ENCODE measurements around the gene FHOD1.

The FHOD1 gene

DNA sequence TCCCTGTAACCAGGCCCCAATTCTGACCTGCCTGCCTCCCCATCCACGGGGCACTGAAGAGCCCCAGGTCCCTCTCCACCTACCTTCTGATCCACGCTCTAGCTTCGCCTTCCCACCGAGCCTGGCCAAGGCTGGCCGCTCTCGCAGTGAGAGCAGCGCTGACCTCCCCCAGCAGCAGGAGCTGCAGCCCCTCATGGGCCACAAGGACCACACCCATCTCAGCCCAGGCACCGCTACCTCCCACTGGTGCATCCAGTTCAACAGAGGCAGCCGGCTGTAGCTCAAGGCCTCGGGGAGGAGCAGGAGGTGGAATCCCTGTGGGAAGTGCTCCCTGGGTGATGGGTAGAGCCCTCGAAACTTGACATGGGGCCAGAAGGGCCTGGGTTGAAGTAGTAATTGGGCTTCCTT lies 23.7 kb upstream of the FHOD1 start:
- H3K27me3 ChIP-seq (ENCODE audit: insufficient read depth, poor library complexity, severe bottlenecking) = no peaks in the 10 kb centered on the region
- no peak for DNase-seq (ENCODE audit: low read depth in 1 of 2, low spot score in 1 of 2)
- TF ChIP-seq SPI1 (IDR thresholded peaks at IDR 0.05; ENCODE audit: borderline replicate concordance, low read depth) = no peak
- TF ChIP-seq, protein P1, sequence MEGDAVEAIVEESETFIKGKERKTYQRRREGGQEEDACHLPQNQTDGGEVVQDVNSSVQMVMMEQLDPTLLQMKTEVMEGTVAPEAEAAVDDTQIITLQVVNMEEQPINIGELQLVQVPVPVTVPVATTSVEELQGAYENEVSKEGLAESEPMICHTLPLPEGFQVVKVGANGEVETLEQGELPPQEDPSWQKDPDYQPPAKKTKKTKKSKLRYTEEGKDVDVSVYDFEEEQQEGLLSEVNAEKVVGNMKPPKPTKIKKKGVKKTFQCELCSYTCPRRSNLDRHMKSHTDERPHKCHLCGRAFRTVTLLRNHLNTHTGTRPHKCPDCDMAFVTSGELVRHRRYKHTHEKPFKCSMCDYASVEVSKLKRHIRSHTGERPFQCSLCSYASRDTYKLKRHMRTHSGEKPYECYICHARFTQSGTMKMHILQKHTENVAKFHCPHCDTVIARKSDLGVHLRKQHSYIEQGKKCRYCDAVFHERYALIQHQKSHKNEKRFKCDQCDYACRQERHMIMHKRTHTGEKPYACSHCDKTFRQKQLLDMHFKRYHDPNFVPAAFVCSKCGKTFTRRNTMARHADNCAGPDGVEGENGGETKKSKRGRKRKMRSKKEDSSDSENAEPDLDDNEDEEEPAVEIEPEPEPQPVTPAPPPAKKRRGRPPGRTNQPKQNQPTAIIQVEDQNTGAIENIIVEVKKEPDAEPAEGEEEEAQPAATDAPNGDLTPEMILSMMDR (IDR thresholded peaks at IDR 0.05; ENCODE audit: insufficient read depth, low read length) = no peak
- H3K27ac ChIP-seq (replicated peaks) = no peak overlapping the region
- H3K4me3 ChIP-seq (replicated peaks; ENCODE audit: insufficient read depth, low read length) = no peak overlapping the region

DNA sequence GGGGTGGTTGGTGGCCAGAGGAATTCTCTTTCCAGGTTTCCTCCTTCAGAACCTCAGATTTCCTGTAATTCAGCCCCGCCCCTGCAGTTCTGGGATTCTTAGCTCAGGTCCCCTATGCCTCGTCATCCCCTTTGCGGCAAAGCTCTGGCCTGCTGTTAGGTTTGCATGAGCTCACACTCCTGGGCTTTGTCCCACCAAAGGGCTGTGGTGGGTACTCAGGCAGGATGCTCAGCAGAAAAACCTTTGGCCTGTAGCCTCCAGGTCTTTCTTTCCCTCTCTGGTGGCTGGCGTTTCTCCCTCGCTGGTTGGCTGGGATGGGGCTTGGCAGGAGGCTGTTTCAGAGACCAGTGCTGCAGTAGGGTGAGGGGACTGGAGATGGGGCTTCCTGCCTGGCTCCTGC lies 22.5 kb upstream of the FHOD1 start:
- no peak for TF ChIP-seq POLR2AphosphoS5 (IDR thresholded peaks at IDR 0.05; ENCODE audit: low read depth)
- TF ChIP-seq, protein P1 (IDR thresholded peaks at IDR 0.05; ENCODE audit: insufficient read depth, low read length) = no peak
- TF ChIP-seq, protein P2, sequence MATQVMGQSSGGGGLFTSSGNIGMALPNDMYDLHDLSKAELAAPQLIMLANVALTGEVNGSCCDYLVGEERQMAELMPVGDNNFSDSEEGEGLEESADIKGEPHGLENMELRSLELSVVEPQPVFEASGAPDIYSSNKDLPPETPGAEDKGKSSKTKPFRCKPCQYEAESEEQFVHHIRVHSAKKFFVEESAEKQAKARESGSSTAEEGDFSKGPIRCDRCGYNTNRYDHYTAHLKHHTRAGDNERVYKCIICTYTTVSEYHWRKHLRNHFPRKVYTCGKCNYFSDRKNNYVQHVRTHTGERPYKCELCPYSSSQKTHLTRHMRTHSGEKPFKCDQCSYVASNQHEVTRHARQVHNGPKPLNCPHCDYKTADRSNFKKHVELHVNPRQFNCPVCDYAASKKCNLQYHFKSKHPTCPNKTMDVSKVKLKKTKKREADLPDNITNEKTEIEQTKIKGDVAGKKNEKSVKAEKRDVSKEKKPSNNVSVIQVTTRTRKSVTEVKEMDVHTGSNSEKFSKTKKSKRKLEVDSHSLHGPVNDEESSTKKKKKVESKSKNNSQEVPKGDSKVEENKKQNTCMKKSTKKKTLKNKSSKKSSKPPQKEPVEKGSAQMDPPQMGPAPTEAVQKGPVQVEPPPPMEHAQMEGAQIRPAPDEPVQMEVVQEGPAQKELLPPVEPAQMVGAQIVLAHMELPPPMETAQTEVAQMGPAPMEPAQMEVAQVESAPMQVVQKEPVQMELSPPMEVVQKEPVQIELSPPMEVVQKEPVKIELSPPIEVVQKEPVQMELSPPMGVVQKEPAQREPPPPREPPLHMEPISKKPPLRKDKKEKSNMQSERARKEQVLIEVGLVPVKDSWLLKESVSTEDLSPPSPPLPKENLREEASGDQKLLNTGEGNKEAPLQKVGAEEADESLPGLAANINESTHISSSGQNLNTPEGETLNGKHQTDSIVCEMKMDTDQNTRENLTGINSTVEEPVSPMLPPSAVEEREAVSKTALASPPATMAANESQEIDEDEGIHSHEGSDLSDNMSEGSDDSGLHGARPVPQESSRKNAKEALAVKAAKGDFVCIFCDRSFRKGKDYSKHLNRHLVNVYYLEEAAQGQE (IDR thresholded peaks at IDR 0.05; ENCODE audit: insufficient replicate concordance, low read depth) = no peak
- TF ChIP-seq GABPA (IDR thresholded peaks at IDR 0.05; ENCODE audit: low read depth) = no peak
- no peak for TF ChIP-seq SPI1 (IDR thresholded peaks at IDR 0.05; ENCODE audit: borderline replicate concordance, low read depth)
- Histone ChIP-seq H3K27ac (replicated peaks) (no peak overlapping the region), H3K4me3 (replicated peaks; ENCODE audit: insufficient read depth, low read length) (no peak overlapping the region), H3K27me3 (ENCODE audit: insufficient read depth, poor library complexity, severe bottlenecking) (peaks cover 3% of the 10 kb centered on the region)
- DNase-seq (ENCODE audit: low read depth in 1 of 2, low spot score in 1 of 2) = no peak

DNA sequence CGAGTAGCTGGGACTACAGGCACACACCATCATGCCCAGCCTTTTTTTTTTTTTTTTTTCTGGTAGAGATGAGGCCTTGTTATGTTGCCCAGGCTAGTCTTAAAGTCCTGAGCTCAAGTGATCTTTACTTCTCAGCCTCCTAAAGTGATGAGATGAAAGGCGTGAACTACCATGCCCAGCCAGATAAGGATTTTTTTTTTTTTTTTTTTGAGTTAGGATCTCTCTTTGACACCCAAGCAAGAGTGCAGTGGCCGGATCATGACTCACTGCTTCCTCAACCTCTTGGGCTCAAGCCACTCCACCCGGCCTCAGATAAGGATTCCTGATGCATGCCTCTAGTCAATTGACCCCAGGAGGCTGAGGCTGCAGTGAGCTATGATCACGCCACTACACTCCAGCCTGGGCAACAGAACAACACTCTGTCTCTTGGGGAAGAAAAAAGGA lies 20.9 kb upstream of the FHOD1 start:
- Histone ChIP-seq H3K27ac (replicated peaks) (no peak overlapping the region), H3K4me3 (replicated peaks; ENCODE audit: insufficient read depth, low read length) (no peak overlapping the region), H3K27me3 (ENCODE audit: insufficient read depth, poor library complexity, severe bottlenecking) (peaks cover 3% of the 10 kb centered on the region)
- DNase-seq (ENCODE audit: low read depth in 1 of 2, low spot score in 1 of 2) = no peak
- TF ChIP-seq, protein P1 (IDR thresholded peaks at IDR 0.05; ENCODE audit: insufficient read depth, low read length) = no peak
- TF ChIP-seq, protein P2 (IDR thresholded peaks at IDR 0.05; ENCODE audit: insufficient replicate concordance, low read depth) = no peak
- no peak for TF ChIP-seq SPI1 (IDR thresholded peaks at IDR 0.05; ENCODE audit: borderline replicate concordance, low read depth)
- no peak for TF ChIP-seq POLR2AphosphoS5 (IDR thresholded peaks at IDR 0.05; ENCODE audit: low read depth)
- no peak for TF ChIP-seq GABPA (IDR thresholded peaks at IDR 0.05; ENCODE audit: low read depth)

DNA sequence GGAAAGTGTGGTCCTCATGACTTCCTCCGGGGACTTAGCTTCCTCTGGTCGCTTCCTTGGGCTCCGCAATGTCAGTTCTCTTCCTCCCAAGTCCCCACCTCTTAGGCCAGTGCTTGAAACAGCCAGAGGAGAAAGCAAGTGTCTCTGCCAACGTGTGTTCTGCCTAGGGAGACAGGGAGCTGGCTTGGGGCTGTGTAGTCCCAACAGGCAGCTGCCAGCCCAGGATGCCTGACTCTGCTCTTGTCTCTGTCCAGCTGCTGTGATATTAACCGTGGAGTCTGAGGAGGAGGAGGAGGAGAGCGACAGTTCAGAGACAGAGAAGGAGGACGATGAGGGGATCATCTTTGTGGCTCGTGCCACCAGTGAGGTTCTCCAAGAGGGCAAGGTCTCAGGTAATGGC lies 18.6 kb upstream of the FHOD1 start:
- H3K4me3 ChIP-seq (replicated peaks; ENCODE audit: insufficient read depth, low read length) = no peak overlapping the region
- no peak for DNase-seq (ENCODE audit: low read depth in 1 of 2, low spot score in 1 of 2)
- H3K27me3 ChIP-seq (ENCODE audit: insufficient read depth, poor library complexity, severe bottlenecking) = peaks cover 3% of the 10 kb centered on the region
- no peak for TF ChIP-seq POLR2AphosphoS5 (IDR thresholded peaks at IDR 0.05; ENCODE audit: low read depth)
- TF ChIP-seq, protein P2 (IDR thresholded peaks at IDR 0.05; ENCODE audit: insufficient replicate concordance, low read depth) = no peak
- no peak for TF ChIP-seq SPI1 (IDR thresholded peaks at IDR 0.05; ENCODE audit: borderline replicate concordance, low read depth)
- TF ChIP-seq GABPA (IDR thresholded peaks at IDR 0.05; ENCODE audit: low read depth) = no peak
- TF ChIP-seq, protein P1 (IDR thresholded peaks at IDR 0.05; ENCODE audit: insufficient read depth, low read length) = no peak
- no peak overlapping the region for H3K27ac ChIP-seq (replicated peaks)

Measured in HL-60 (cell line).